ENCODE results near the gene PLCH1.
A peak's percentile ranks its signal among the peaks of the same experiment; 100 is the strongest.

Gene PLCH1

DNA sequence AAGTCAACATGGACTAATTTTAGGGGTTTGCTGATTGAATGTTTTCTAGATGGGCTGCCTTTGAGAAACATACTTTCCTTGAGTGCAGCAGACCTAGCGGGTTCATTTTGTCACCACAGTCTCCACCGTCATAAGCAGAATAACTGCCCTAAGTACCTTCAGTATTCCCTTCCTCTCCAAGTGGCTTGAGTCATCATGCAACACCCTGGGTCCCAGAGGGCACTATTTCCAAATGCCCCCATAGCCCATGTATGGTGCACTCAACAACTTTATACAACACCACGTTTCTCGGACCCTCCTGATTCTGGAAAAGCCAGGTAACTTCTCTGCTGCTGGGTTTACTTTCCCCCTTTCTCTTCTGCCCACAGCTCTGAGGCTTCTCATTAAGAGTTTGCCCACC is 300.1 kb downstream of the PLCH1 start:
- H3K4me2 ChIP-seq (ENCODE audit: low read length), result no peak overlapping the region
- H3K4me1 ChIP-seq (ENCODE audit: control insufficient read depth, insufficient read depth, low read length), result peaks cover 28% of the 10 kb centered on the region
- no peaks in the 10 kb centered on the region for H3K36me3 ChIP-seq (ENCODE audit: insufficient read depth, low read length)
- no peaks in the 10 kb centered on the region for H3K9me3 ChIP-seq (replicated peaks; ENCODE audit: low read length)
- H3K4me3 ChIP-seq (ENCODE audit: low read length), result no peak overlapping the region
- no peak overlapping the region for H3K9ac ChIP-seq (ENCODE audit: low read depth, low read length)
- no peaks in the 10 kb centered on the region for H3K27me3 ChIP-seq (ENCODE audit: control insufficient read depth, insufficient read depth, low read length)

DNA sequence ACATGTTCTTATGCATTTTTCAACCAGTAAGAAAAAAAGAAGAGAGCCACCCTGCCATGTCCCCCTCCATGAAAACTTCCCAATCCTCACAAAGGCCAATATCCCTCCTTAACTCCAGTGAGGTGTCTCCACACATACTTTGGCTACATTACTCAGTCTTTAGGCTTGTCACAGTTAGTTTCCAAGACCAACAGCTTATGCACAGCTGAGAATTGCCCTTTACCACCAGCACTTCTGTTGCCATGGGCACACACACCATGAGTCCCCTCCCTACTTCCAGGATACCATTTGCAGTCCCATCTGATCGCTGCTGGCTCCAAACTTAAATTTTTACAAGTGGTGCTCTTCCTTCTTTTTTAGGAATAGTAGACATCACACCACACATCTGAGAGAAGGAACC is 301.1 kb downstream of the PLCH1 start:
- Histone ChIP-seq H3K36me3 (ENCODE audit: insufficient read depth, low read length) (no peaks in the 10 kb centered on the region), H3K4me3 (ENCODE audit: low read length) (no peak overlapping the region), H3K9ac (ENCODE audit: low read depth, low read length) (no peak overlapping the region), H3K27me3 (ENCODE audit: control insufficient read depth, insufficient read depth, low read length) (no peaks in the 10 kb centered on the region), H3K4me1 (ENCODE audit: control insufficient read depth, insufficient read depth, low read length) (peaks cover 24% of the 10 kb centered on the region), H3K9me3 (replicated peaks; ENCODE audit: low read length) (no peaks in the 10 kb centered on the region), H3K4me2 (ENCODE audit: low read length) (no peak overlapping the region)

DNA sequence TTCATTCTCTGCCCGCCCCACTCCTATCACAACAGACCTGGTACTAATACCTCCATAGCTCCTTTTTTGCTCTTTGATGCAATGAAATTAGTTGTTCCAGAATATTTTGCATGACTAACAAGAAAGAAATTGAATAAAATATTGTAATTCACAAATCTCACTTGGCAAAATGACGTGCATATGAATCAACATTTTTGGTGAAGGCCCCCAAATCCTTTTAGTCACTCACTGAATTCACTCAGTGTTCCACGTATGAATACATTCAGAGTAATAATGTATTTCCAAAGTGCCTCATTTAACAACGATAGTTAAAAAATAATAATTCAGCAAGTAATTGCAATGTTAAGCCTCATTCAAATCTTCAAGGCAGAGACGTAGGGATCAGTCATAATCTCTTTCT is 302.8 kb downstream of the PLCH1 start:
- H3K4me3 ChIP-seq (ENCODE audit: low read length), result no peak overlapping the region
- H3K4me2 ChIP-seq (ENCODE audit: low read length), result peak overlapping the region; percentile 35
- no peaks in the 10 kb centered on the region for H3K9me3 ChIP-seq (replicated peaks; ENCODE audit: low read length)
- no peaks in the 10 kb centered on the region for H3K36me3 ChIP-seq (ENCODE audit: insufficient read depth, low read length)
- peak overlapping the region; percentile 36 for H3K9ac ChIP-seq (ENCODE audit: low read depth, low read length)
- H3K27me3 ChIP-seq (ENCODE audit: control insufficient read depth, insufficient read depth, low read length), result no peaks in the 10 kb centered on the region
- peaks cover 25% of the 10 kb centered on the region for H3K4me1 ChIP-seq (ENCODE audit: control insufficient read depth, insufficient read depth, low read length)

DNA sequence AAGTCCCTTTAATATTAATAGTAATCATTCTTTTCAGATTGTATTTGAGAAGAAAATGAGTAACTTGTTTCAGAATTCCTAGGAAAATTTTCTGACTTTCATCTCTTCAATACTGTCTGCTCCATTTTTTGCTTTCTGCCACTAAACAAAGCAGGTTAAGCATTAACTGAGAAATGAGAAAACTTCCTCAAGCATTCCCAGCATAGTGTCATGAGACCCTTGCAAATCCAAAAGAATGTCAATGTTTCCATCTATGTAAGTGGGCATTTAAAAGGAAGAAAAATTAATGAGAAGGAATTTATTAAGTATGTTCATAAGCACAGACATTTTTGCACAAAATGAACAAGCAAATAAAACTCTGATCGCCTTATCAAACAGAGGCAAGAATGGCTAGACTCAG is 303.4 kb downstream of the PLCH1 start:
- no peaks in the 10 kb centered on the region for H3K9me3 ChIP-seq (replicated peaks; ENCODE audit: low read length)
- peaks cover 31% of the 10 kb centered on the region for H3K4me1 ChIP-seq (ENCODE audit: control insufficient read depth, insufficient read depth, low read length)
- peak overlapping the region; percentile 32 for H3K4me2 ChIP-seq (ENCODE audit: low read length)
- H3K4me3 ChIP-seq (ENCODE audit: low read length), result no peak overlapping the region
- H3K9ac ChIP-seq (ENCODE audit: low read depth, low read length), result no peak overlapping the region
- H3K27me3 ChIP-seq (ENCODE audit: control insufficient read depth, insufficient read depth, low read length), result no peaks in the 10 kb centered on the region
- H3K36me3 ChIP-seq (ENCODE audit: insufficient read depth, low read length), result no peaks in the 10 kb centered on the region

DNA sequence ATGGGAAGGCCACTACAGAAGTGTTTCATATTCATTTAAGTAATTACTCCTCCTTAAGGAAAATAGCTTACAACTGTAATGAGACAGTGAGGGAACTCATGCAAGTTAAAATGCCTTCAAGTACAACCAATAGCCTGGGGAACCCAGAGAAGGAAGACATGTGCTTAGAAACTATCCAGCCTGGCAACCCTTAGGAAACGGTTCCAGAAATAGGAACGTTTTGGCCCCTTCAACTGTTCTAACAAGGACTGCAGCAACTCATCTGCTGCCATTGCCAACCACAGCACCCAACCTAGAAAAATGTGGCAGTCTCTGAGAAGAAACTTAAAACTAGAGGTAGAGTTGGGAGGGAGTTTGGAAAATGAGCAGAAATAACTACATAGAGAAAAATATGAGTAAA is 303.8 kb downstream of the PLCH1 start:
- Histone ChIP-seq H3K4me3 (ENCODE audit: low read length) (no peak overlapping the region), H3K9me3 (replicated peaks; ENCODE audit: low read length) (no peaks in the 10 kb centered on the region), H3K27me3 (ENCODE audit: control insufficient read depth, insufficient read depth, low read length) (no peaks in the 10 kb centered on the region), H3K4me2 (ENCODE audit: low read length) (no peak overlapping the region), H3K4me1 (ENCODE audit: control insufficient read depth, insufficient read depth, low read length) (peaks cover 36% of the 10 kb centered on the region), H3K36me3 (ENCODE audit: insufficient read depth, low read length) (no peaks in the 10 kb centered on the region), H3K9ac (ENCODE audit: low read depth, low read length) (no peak overlapping the region)

DNA sequence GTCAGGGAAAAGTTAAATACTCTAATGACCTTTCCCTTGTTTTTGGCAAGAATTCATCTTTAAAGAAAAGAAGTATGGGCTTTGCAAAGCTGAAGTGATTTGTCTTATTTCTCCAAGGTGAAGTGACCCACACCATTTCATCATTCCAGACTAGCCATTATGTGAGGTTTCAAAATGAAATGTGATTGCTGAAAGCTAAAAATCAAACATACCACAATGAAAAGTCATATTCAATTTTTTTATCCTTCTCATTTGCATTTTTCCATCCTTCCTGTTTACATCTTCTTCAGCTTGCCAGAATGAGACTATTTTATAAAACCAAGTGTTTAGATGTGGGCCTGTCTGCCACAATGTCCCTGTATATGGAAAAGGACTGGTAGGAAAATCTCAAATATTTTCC is 309.1 kb downstream of the PLCH1 start:
- Histone ChIP-seq H3K4me1 (ENCODE audit: control insufficient read depth, insufficient read depth, low read length) (peaks cover 28% of the 10 kb centered on the region), H3K9ac (ENCODE audit: low read depth, low read length) (no peak overlapping the region), H3K27me3 (ENCODE audit: control insufficient read depth, insufficient read depth, low read length) (no peaks in the 10 kb centered on the region), H3K9me3 (replicated peaks; ENCODE audit: low read length) (no peaks in the 10 kb centered on the region), H3K4me2 (ENCODE audit: low read length) (peak overlapping the region; percentile 13), H3K4me3 (ENCODE audit: low read length) (no peak overlapping the region), H3K36me3 (ENCODE audit: insufficient read depth, low read length) (no peaks in the 10 kb centered on the region)

DNA sequence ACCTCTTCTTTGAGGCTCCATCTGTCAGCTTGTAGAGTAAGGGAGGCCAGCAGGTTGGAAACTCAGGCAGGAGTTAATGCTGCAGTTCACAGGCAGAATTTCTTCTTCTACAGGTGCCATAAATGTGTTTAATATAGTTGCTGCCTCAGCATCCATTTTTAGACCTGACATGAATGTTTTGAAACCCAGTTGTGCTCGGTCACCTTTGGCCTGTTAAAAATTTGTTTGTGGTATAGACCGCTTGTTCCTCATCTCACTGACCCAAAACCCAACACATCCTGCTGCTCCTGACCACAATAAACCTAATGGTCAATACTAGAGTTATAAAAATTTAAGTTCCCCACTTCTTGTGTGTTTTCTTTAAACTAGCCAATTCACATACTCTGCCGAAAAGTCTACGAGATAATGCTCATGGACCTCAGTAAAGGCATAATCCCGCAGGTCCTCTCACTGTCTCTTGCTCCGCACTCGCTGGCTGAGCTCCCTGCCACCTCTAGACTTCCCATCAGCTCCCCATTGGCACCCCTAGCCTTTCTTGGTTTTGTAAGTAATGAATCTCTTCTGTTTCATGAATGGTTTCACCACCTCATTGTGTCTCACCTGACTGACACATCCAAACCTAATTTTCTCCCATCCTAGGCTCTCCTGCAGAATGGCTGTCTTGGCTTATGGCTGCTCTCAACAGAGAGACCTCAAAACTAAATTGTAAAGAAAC is 312.9 kb downstream of the PLCH1 start:
- no peaks in the 10 kb centered on the region for H3K27me3 ChIP-seq (ENCODE audit: control insufficient read depth, insufficient read depth, low read length)
- H3K9ac ChIP-seq (ENCODE audit: low read depth, low read length), result no peak overlapping the region
- no peak overlapping the region for H3K4me2 ChIP-seq (ENCODE audit: low read length)
- H3K4me1 ChIP-seq (ENCODE audit: control insufficient read depth, insufficient read depth, low read length), result peaks cover 20% of the 10 kb centered on the region
- no peaks in the 10 kb centered on the region for H3K36me3 ChIP-seq (ENCODE audit: insufficient read depth, low read length)
- peaks cover 5% of the 10 kb centered on the region for H3K9me3 ChIP-seq (replicated peaks; ENCODE audit: low read length)
- H3K4me3 ChIP-seq (ENCODE audit: low read length), result no peak overlapping the region

DNA sequence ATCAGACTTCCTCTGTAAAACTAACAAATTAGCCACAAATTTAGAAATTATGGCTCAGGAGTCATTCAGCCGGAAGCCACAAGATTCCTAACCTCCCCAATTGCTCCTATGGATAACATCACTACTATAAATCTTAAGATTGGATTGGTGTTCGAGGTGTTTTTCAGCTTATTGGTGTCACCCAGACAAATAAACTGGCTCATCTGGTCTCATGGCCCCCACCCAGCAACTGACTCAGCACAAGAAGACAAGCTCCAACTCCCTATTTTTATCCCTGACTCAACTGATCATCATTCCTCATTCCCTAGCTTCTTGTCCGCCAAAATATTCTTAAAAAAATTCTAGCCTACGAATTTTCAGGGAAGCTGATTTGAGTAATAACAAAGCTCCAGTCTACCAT is 316.3 kb downstream of the PLCH1 start:
- Histone ChIP-seq H3K4me1 (ENCODE audit: control insufficient read depth, insufficient read depth, low read length) (peaks cover 2% of the 10 kb centered on the region), H3K9ac (ENCODE audit: low read depth, low read length) (no peak overlapping the region), H3K4me2 (ENCODE audit: low read length) (no peak overlapping the region), H3K4me3 (ENCODE audit: low read length) (no peak overlapping the region), H3K9me3 (replicated peaks; ENCODE audit: low read length) (peaks cover 5% of the 10 kb centered on the region), H3K27me3 (ENCODE audit: control insufficient read depth, insufficient read depth, low read length) (no peaks in the 10 kb centered on the region), H3K36me3 (ENCODE audit: insufficient read depth, low read length) (no peaks in the 10 kb centered on the region)

DNA sequence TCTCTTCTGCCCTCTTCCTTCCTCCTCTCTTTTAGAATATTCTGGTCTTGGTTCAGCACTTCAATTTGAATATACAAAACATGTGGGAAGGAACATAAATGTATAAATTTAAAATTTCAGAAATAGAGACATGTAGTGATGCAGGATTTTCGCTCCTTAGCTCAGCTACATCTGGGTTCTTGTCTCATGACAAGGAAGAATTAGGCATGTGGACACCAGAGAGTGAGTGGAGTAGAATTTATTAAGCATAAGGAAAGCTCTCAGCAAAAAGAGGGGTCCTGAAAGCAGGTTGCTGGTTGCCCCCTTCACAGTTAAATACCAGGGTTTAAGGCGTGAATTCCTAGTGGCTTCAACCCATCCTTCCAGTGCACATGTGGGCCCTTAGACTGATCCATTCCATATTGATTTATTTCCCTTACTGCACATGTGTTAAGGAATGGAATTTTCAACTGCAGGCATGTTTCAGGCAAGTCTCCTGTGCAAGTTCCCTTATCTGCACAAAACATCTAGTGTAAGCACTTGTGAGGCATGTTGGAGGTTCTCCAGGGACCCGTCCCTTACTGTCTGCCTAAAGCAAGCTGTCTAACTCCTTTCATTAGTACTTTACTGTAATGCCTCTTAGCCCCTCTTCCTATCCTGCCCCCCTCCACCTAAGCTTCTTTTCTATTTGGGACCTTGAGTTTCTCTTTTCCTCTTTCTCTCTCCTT is 318.2 kb downstream of the PLCH1 start:
- H3K36me3 ChIP-seq (ENCODE audit: insufficient read depth, low read length), result no peaks in the 10 kb centered on the region
- H3K9ac ChIP-seq (ENCODE audit: low read depth, low read length), result no peak overlapping the region
- H3K4me2 ChIP-seq (ENCODE audit: low read length), result no peak overlapping the region
- peaks cover 5% of the 10 kb centered on the region for H3K9me3 ChIP-seq (replicated peaks; ENCODE audit: low read length)
- no peak overlapping the region for H3K4me3 ChIP-seq (ENCODE audit: low read length)
- no peaks in the 10 kb centered on the region for H3K27me3 ChIP-seq (ENCODE audit: control insufficient read depth, insufficient read depth, low read length)
- peaks cover 2% of the 10 kb centered on the region for H3K4me1 ChIP-seq (ENCODE audit: control insufficient read depth, insufficient read depth, low read length)

DNA sequence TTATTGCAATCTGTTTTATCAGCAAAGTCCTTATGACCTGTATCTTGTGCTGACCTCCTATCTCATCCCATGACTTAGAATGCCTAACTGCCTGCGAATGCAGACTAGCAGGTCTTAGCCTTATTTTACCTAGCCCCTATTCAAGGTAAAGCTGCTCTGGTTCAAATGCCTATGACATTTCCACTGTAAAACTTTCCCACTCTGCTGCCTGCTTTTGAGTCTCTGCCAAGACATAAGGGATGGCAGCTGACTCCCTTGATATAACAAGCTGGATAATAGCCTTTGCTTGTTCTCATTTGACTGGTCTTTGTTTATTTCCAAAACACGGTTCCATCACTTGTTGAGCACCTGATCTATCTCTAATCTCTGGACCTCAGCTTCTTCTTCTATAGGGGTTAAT is 319.5 kb downstream of the PLCH1 start:
- H3K36me3 ChIP-seq (ENCODE audit: insufficient read depth, low read length), result no peaks in the 10 kb centered on the region

DNA sequence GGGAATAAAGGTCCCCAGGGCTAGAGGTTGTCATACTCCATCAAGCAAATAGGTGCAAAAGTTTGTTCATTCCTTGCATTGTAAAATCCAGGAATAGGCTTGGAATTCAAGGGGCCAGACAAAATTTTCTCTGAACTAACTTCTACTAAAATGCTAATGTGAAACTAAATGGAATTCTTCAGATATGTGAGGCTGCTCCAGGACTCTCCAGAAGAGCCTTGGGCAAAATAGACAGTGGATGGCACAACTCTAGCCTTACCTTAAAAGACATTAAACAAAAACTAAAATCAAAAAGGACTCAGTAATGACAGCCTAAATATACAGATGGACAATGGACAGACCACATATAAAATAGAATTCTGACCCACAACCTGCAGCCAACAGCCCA is 320.6 kb downstream of the PLCH1 start:
- Histone ChIP-seq H3K9me3 (replicated peaks; ENCODE audit: low read length) (peaks cover 5% of the 10 kb centered on the region), H3K4me1 (ENCODE audit: control insufficient read depth, insufficient read depth, low read length) (peaks cover 10% of the 10 kb centered on the region), H3K4me2 (ENCODE audit: low read length) (no peak overlapping the region), H3K36me3 (ENCODE audit: insufficient read depth, low read length) (no peaks in the 10 kb centered on the region), H3K27me3 (ENCODE audit: control insufficient read depth, insufficient read depth, low read length) (no peaks in the 10 kb centered on the region), H3K4me3 (ENCODE audit: low read length) (no peak overlapping the region), H3K9ac (ENCODE audit: low read depth, low read length) (no peak overlapping the region)

More for the DNA sequence above, 319.5 kb downstream of the PLCH1 start:
- Histone ChIP-seq H3K4me1 (ENCODE audit: control insufficient read depth, insufficient read depth, low read length) (peaks cover 9% of the 10 kb centered on the region), H3K4me2 (ENCODE audit: low read length) (no peak overlapping the region), H3K27me3 (ENCODE audit: control insufficient read depth, insufficient read depth, low read length) (no peaks in the 10 kb centered on the region), H3K9me3 (replicated peaks; ENCODE audit: low read length) (peaks cover 5% of the 10 kb centered on the region), H3K4me3 (ENCODE audit: low read length) (no peak overlapping the region), H3K9ac (ENCODE audit: low read depth, low read length) (no peak overlapping the region)

All from skeletal muscle satellite cell (primary cell).